ENCODE data around the gene ENOPH1.

ENOPH1 gene

DNA sequence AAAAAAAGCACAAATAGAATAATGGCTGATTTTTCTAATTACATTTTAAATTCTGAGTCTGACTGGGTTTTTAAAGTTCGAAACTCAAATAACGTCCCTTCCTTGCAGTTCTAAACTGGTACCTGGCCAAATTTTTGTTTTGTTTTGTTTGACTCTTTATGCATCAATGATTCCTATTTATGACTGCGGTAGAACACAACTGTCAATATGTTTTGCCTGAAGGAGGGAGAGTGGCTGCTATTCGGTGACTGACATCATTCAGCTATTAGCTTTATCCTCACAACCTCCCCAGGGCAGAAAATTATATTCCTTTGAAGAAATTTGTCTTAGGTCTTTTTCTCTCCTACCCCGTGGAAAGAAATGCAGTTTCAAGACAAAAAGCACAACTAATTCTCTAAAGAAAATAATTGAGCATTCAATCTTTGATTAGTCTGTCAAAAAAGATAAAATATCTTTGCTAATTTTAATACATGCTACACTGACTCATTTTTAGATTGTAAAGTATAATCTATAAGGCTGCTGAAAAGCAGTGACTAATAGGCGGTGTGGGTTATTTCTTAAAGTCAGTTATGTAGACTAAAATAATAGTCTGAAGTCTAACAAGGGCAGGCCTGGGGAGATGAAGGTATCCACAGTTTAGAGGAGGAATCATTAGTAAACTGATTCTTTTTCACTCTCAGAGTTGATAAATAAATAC is 69.5 kb downstream of the ENOPH1 start:
- no peak for TF ChIP-seq POLR2A (IDR thresholded peaks at IDR 0.05; ENCODE audit: low read length)
- TF ChIP-seq GATA1 (IDR thresholded peaks at IDR 0.05; ENCODE audit: low read depth, low read length), result no peak
- DNase-seq, result no peak

DNA sequence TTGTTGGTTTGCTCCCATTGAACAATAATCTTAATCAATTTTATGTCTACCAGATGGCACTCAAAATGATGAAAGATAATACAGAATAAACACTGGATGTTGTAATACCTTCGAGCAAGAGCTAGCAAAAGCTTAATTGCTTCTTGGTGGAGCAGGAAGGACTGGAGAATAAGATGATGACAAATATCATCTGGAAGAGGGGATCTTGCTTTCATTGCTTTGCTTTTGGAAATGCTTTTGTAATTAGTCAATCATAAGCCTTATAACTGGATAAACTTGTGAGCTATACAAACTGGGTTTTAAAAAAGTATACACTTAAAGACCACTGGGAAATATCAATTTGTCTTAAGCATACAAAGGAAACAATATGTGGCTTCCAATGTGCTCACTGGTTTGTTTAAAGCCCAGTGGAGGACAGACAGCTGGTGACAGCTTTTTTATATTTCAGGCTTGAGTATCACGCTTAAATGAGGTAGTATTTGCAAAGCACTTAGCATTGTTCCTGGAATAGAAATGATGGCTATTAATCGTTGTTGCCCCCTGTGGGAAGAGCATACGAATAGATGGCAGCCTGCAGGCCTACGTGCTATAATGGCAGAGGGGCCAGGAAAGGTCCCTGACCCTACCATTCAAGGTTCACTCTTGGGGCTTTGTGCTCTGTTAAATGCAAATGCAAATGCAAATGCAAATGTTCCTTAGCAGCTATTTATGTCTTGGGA is 70.2 kb downstream of the ENOPH1 start:
- DNase-seq, result no peak
- TF ChIP-seq POLR2A (IDR thresholded peaks at IDR 0.05; ENCODE audit: low read length) (no peak), GATA1 (IDR thresholded peaks at IDR 0.05; ENCODE audit: low read depth, low read length) (no peak)

DNA sequence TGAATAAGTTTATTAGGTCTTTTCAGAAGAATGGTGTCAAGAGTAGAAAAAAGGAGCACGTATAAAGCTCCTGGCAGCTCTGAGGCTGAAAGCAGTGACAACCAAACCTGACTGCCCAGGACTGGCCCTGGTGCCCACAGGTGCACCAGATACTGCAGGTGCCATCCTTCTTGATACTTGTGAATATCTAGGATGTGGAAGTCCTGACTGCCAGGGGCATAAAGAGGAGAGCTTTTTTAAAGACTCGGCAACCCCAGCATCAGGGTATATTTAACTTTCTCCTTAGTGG is 70.7 kb downstream of the ENOPH1 start:
- TF ChIP-seq POLR2A (IDR thresholded peaks at IDR 0.05; ENCODE audit: low read length) (no peak), GATA1 (IDR thresholded peaks at IDR 0.05; ENCODE audit: low read depth, low read length) (no peak)
- no peak for DNase-seq

DNA sequence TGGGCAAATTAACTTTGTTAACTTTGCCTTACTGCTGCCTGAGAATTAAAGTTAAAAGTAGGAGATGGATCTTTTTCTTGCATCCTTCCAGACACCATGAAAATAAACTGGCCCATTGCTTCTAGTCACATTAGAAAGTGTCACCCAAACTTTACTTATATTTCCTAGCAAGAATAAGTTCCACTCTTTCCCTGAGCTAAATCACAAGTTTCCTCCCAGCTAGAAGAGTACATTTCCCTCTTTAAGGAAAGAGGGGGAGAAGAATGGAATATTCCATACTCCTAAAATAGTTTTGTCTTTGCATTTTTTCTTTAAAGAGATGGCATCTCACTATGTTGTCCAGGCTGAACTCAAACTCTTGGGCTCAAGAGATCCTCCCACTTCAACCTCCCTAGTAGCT is 77.6 kb downstream of the ENOPH1 start:
- no peak for TF ChIP-seq GATA1 (IDR thresholded peaks at IDR 0.05; ENCODE audit: low read depth, low read length)
- no peak for TF ChIP-seq POLR2A (IDR thresholded peaks at IDR 0.05; ENCODE audit: low read length)
- DNase-seq, result no peak

DNA sequence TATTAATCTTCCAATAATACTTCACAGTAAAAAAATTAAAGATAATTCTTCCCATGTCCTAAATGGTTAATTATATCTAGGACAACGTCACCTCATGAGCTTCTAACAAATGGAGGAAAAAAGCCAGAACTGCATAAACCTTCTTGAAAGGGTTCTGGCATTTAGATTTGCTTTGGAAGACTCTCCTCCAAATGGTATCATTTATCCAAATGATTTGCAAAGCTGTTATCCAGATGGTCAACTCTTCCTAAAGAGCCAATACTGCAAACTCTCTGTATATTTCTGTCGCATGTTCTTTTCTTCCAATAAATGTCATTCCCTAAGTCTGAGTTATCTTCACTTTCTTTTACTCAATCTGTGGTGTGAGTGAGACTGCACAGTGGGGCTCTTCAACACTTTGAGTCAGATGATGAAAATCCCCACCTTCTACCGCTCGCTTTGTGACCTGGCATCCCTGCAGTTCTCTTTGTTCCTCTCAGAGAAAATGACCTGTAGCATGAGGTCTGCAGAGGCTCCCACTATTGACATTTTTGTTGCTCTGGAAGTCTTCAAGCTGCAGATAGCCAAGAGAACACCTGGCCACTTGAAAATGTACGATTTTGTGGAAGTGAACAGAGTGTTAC is 78.5 kb downstream of the ENOPH1 start:
- TF ChIP-seq POLR2A (IDR thresholded peaks at IDR 0.05; ENCODE audit: low read length) (no peak), GATA1 (IDR thresholded peaks at IDR 0.05; ENCODE audit: low read depth, low read length) (no peak)
- no peak for DNase-seq

DNA sequence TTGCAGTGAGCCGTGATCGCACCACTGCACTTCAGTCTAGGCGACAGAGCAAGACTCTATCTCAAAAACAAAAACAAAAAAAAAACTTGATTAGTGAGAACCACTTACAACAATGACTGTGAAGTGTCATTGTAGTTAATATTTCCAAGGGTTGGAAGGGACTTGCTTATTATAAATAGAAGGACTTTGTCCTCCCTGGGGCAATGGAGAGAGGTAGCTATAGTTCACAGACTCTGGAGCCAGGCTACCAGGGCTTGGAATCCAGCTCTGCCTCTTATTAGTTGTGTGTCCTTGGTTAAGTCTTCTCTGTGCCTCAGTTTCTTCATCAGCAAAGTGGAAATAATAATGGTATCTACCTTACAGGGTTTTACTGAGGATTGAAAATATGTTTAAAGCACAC is 79.8 kb downstream of the ENOPH1 start:
- no peak for DNase-seq
- TF ChIP-seq POLR2A (IDR thresholded peaks at IDR 0.05; ENCODE audit: low read length) (no peak), GATA1 (IDR thresholded peaks at IDR 0.05; ENCODE audit: low read depth, low read length) (no peak)
